ENCODE results near the gene TYRO3.

- no peak for TF ChIP-seq ZBTB8A (CRISPR knock-in tag; IDR thresholded peaks at IDR 0.05; ENCODE audit: borderline replicate concordance, low read depth)
- TF ChIP-seq MEIS2 (CRISPR knock-in tag; IDR thresholded peaks at IDR 0.05) = no peak
- TF ChIP-seq, protein P1, sequence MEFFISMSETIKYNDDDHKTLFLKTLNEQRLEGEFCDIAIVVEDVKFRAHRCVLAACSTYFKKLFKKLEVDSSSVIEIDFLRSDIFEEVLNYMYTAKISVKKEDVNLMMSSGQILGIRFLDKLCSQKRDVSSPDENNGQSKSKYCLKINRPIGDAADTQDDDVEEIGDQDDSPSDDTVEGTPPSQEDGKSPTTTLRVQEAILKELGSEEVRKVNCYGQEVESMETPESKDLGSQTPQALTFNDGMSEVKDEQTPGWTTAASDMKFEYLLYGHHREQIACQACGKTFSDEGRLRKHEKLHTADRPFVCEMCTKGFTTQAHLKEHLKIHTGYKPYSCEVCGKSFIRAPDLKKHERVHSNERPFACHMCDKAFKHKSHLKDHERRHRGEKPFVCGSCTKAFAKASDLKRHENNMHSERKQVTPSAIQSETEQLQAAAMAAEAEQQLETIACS (CRISPR knock-in tag; IDR thresholded peaks at IDR 0.05) = no peak
- TF ChIP-seq ZKSCAN1 (IDR thresholded peaks at IDR 0.05; ENCODE audit: low read length) = no peak
- no peak for TF ChIP-seq ZFP36 (IDR thresholded peaks at IDR 0.05; ENCODE audit: borderline replicate concordance, low read depth, low read length, partially characterized antibody)
- TF ChIP-seq, protein P2, sequence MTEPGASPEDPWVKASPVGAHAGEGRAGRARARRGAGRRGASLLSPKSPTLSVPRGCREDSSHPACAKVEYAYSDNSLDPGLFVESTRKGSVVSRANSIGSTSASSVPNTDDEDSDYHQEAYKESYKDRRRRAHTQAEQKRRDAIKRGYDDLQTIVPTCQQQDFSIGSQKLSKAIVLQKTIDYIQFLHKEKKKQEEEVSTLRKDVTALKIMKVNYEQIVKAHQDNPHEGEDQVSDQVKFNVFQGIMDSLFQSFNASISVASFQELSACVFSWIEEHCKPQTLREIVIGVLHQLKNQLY (CRISPR knock-in tag; IDR thresholded peaks at IDR 0.05) = no peak
- no peak for TF ChIP-seq XBP1 (CRISPR knock-in tag; IDR thresholded peaks at IDR 0.05)
These were observed 47.6 kb upstream of the TYRO3 start for GRCh38 chr15:41511331-41511898.

All from HepG2 (cell line).